ENCODE data around the gene GPR39.

DNA sequence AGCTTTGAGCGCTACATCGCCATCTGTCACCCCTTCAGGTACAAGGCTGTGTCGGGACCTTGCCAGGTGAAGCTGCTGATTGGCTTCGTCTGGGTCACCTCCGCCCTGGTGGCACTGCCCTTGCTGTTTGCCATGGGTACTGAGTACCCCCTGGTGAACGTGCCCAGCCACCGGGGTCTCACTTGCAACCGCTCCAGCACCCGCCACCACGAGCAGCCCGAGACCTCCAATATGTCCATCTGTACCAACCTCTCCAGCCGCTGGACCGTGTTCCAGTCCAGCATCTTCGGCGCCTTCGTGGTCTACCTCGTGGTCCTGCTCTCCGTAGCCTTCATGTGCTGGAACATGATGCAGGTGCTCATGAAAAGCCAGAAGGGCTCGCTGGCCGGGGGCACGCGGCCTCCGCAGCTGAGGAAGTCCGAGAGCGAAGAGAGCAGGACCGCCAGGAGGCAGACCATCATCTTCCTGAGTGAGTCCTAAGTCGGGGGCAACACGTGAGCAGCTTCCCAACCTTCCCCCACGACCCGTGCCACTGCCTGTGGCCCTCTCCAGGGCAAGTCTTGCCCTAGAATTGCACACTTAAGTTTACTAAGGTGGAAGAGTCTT is 928 bp downstream of the GPR39 start:
- TF ChIP-seq, protein P1, sequence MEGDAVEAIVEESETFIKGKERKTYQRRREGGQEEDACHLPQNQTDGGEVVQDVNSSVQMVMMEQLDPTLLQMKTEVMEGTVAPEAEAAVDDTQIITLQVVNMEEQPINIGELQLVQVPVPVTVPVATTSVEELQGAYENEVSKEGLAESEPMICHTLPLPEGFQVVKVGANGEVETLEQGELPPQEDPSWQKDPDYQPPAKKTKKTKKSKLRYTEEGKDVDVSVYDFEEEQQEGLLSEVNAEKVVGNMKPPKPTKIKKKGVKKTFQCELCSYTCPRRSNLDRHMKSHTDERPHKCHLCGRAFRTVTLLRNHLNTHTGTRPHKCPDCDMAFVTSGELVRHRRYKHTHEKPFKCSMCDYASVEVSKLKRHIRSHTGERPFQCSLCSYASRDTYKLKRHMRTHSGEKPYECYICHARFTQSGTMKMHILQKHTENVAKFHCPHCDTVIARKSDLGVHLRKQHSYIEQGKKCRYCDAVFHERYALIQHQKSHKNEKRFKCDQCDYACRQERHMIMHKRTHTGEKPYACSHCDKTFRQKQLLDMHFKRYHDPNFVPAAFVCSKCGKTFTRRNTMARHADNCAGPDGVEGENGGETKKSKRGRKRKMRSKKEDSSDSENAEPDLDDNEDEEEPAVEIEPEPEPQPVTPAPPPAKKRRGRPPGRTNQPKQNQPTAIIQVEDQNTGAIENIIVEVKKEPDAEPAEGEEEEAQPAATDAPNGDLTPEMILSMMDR (IDR thresholded peaks at IDR 0.05) = no peak
- no peak for TF ChIP-seq POLR2A (IDR thresholded peaks at IDR 0.05)

All from adrenal gland (tissue), 5 donors.